ACC112 (cell line): ENCODE measurements around the gene KLK14.

Source experiments
- H2AFZ ChIP-seq: fragments of 200-600 bp; sonication (generic); one replicate; pipeline ENCODE4 v1.6.0; 2017; ENCODE audit warnings: antibody characterized with exemption, low read length; ENCODE audit not compliant: unreplicated experiment
- H3K27ac ChIP-seq: fragments of 200-600 bp; sonication (generic); 2 replicates; pipeline ENCODE4 v1.5.1; 2014; ENCODE audit warnings: low read depth, mild to moderate bottlenecking, antibody characterized with exemption, low read length, moderate library complexity
- H3K27me3 ChIP-seq: fragments of 200-600 bp; sonication (generic); 2 replicates; pipeline ENCODE4 v1.6.1; 2014; ENCODE audit warnings: mild to moderate bottlenecking, antibody characterized with exemption, low read length, moderate library complexity, mixed read lengths; ENCODE audit not compliant: insufficient read depth
- H3K36me3 ChIP-seq: fragments of 200-600 bp; sonication (generic); 2 replicates; pipeline ENCODE4 v1.6.1; 2016; ENCODE audit warnings: mild to moderate bottlenecking, antibody characterized with exemption, low read length, moderate library complexity, mixed read lengths; ENCODE audit not compliant: insufficient read depth
- H3K4me1 ChIP-seq: fragments of 200-600 bp; sonication (generic); one replicate; pipeline ENCODE4 v1.6.1; 2016; ENCODE audit warnings: low read length, mixed read lengths; ENCODE audit not compliant: insufficient read depth, unreplicated experiment, control insufficient read depth
- H3K4me3 ChIP-seq: fragments of 200-600 bp; sonication (generic); 2 replicates; pipeline ENCODE4 v1.5.1; 2014; ENCODE audit warnings: mild to moderate bottlenecking, low read depth, low read length
- H3K79me2 ChIP-seq: fragments of 200-600 bp; sonication (generic); one replicate; pipeline ENCODE4 v1.6.0; 2016; ENCODE audit warnings: low read length; ENCODE audit not compliant: control insufficient read depth, unreplicated experiment, insufficient read depth

KLK14 gene

DNA sequence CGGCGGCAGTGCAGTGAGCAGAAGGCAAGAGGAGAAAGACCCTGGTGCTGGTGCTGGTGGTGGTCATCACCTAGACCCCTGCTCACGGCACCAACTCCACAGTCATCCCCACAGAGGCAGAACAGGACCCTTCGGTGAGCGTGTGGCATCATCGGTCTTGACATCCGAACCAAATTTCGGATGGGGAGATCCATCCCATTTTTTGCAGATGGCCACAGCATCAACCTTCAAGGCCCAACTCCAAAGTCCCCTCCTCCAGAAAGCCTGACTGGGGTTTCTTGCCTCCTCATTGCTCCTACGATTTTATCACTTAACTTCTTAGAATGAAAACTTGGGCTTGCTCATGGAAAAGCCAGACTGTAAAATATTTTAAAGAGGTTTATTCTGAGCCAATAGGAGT, 39.2 kb downstream of the KLK14 start:
- Histone ChIP-seq H2AFZ (no peak overlapping the region), H3K36me3 (no peaks in the 10 kb centered on the region), H3K4me3 (no peak overlapping the region), H3K27me3 (peaks cover 14% of the 10 kb centered on the region), H3K27ac (no peak overlapping the region), H3K4me1 (no peaks in the 10 kb centered on the region), H3K79me2 (no peaks in the 10 kb centered on the region)

DNA sequence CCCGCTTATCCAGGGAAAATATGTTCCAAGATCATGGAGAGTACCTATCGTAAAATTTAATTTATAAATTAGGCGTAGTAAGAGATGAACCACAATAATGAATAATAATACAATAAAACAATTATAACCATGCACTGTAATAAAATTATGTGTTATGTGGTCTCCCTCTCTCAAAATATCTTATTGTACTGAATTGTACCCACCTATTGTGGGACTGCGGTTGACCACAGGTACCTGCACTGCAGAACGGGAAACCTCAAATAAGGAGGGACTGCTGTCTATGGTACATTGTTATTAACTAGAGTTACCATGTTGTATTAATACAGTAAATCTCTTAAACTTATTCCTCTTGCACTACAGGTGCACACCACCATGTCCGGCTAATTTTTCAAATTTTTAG, 42.5 kb downstream of the KLK14 start:
- Histone ChIP-seq H3K79me2 (no peaks in the 10 kb centered on the region), H2AFZ (no peak overlapping the region), H3K36me3 (no peaks in the 10 kb centered on the region), H3K4me1 (no peaks in the 10 kb centered on the region), H3K27ac (no peak overlapping the region), H3K4me3 (no peak overlapping the region), H3K27me3 (0 out of 2 replicates have a peak, but pooled peaks cover under 1% of the 10 kb centered on the region)

DNA sequence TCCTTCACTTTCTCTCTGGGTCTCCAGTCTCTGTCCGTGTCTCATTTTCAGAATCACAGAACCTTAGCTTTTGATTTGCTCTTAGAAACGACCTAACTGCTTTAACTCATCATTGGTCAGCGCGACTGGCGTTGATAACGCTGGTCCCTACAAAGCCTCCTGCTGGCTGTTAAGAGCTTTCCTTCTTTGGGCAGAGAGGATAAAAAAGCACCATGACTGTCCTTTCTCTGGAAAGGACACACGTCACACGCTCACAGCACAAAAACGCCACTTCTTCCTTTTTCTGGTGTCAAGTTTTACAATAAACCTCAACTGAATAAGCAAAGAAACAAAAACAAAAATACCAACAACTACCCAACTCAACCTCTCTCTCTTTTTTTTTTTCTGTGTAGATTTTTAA, 46.2 kb downstream of the KLK14 start:
- no peaks in the 10 kb centered on the region for H3K4me1 ChIP-seq

DNA sequence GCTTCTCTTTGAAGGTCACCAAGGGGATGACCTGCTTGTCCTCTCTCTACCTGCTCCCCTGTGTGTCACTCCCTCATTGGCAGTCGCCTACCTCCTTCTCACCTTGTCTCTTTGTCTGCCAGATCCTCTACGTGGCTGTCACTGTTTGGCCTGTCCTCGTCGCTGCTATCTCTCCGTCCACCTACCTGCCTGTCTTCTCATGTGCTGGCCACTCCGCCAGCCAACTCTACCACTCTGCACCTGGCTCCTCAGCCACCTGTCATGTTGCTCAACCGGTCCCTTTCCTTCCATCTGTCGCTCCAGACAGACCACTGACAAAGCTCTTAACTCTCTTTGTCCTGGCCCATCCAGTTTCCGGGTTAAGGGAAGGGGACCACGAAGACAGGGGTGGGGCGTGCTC, 48.0 kb downstream of the KLK14 start, which contains the start of gene KLK12:
Gene KLK12 (minus strand): TSS at position 299 of the 400 bp plus-strand sequence. CDS start 381 bp downstream, outside the sequence.
- H3K27ac ChIP-seq, result no peak within 1 kb of the TSS
- no peaks in the 10 kb centered on the region for H3K36me3 ChIP-seq
- H3K79me2 ChIP-seq, result no peaks in the 10 kb centered on the region
- 0 out of 2 replicates have a peak, but pooled peaks cover 6% of the 10 kb centered on the region for H3K27me3 ChIP-seq
- no peaks in the 10 kb centered on the region for H3K4me1 ChIP-seq
- H2AFZ ChIP-seq, result no peak within 1 kb of the TSS
- no peak within 1 kb of the TSS for H3K4me3 ChIP-seq

More for the DNA sequence above, 46.2 kb downstream of the KLK14 start:
- H3K36me3 ChIP-seq, result no peaks in the 10 kb centered on the region
- H3K27me3 ChIP-seq, result 0 out of 2 replicates have a peak, but pooled peaks cover 6% of the 10 kb centered on the region
- H3K4me3 ChIP-seq, result no peak overlapping the region
- H3K79me2 ChIP-seq, result no peaks in the 10 kb centered on the region
- H2AFZ ChIP-seq, result no peak overlapping the region
- no peak overlapping the region for H3K27ac ChIP-seq

DNA sequence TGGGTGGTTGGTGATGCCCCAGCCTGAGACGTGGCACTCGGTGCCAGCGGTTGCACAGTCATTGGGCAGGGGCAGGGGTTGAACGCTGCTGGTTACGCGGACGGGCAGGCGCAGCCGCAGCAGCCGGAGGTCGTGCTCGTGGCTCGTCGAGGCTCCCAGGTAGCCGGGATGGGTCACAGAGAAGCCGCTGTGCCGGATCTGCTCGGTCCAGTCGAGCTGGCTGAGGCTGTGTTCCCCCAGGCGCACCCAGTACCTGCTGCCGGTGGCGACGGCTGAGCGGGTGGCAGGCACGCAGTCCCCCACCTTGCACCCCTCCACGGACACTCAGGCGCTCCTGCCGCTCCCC, 50.8 kb downstream of the KLK14 start:
- no peaks in the 10 kb centered on the region for H3K4me1 ChIP-seq
- no peaks in the 10 kb centered on the region for H3K79me2 ChIP-seq
- no peaks in the 10 kb centered on the region for H3K36me3 ChIP-seq
- H3K27me3 ChIP-seq, result peaks cover 20% of the 10 kb centered on the region
- no peak overlapping the region for H2AFZ ChIP-seq
- no peak overlapping the region for H3K27ac ChIP-seq
- no peak overlapping the region for H3K4me3 ChIP-seq

DNA sequence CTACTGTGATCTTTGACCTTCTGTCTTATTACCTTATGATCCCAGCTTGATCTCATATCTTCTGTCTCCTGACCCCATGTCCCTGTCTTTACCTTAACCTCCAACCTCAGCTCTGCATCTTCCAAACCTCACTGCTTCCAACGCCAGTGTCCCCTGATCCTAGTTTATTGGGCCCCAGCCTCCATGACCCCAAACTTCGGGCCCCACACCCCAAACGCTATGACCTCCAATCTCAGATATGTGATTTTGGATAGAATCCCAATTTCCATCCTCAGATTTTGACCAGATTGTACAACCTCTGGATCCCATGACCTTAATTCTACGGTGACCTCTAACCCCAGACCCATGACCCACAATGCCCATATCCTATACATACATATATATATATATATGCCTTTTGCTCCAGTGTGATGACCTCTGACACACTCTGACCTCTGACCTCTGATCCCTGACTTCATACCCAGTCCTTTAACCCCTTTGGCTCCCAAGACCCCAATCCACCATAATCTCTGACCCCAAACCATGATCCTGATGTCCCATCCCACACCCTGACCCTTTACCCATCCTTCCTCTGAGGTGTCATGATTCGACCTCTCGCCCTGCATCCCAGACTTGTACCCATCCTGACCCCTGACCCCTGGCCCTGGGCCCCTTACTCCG, 51.3 kb downstream of the KLK14 start:
- Histone ChIP-seq H3K79me2 (no peaks in the 10 kb centered on the region), H3K27me3 (peaks cover 23% of the 10 kb centered on the region), H3K4me3 (no peak overlapping the region), H3K27ac (no peak overlapping the region), H2AFZ (no peak overlapping the region), H3K36me3 (no peaks in the 10 kb centered on the region), H3K4me1 (no peaks in the 10 kb centered on the region)

DNA sequence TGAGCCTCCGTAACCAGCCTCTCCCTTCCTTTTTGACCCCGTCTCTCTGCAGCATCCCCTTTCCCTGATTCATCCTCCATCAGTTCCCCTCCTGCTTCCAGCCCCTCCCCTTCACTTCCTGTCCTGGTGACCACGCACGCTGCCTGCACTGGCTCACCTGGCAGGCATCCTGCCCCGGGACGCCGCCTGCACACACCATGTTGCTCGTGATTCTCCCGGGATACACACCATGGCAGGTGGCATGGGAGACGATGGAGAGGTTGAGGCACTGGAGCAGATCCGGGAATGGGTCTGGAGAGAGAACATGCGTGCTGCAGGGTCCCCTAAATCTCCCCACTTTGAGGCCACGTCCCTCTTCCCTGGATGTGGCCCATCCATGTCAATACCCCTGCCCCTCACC, 52.1 kb downstream of the KLK14 start:
- Histone ChIP-seq H3K4me3 (no peak overlapping the region), H3K27ac (no peak overlapping the region), H3K27me3 (peaks cover 30% of the 10 kb centered on the region), H2AFZ (no peak overlapping the region), H3K4me1 (no peaks in the 10 kb centered on the region), H3K36me3 (no peaks in the 10 kb centered on the region), H3K79me2 (no peaks in the 10 kb centered on the region)

DNA sequence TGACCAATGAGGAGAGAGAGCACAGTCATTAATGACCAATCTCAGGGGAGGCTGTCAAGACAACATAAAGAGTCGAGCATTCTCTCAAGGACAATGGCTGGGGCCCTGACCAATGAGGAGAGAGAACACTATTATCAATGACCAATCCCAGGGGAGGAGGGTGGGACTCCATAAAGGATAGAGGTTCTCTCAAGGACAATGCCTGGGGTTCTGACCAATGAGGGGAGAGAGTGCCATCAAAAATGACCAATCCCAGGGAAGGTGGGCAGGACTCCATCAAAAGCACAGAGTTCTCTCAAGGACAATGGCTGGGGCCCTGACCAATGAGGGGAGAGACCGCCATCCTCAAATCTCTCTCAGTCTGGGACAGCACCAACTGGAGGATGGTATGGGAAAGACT, 53.0 kb downstream of the KLK14 start:
- Histone ChIP-seq H2AFZ (no peak overlapping the region), H3K27ac (no peak overlapping the region), H3K27me3 (peaks cover 36% of the 10 kb centered on the region), H3K36me3 (no peaks in the 10 kb centered on the region), H3K79me2 (no peaks in the 10 kb centered on the region), H3K4me3 (no peak overlapping the region), H3K4me1 (no peaks in the 10 kb centered on the region)
